ENCODE measurements around the gene FAAP100. TPM values are rescaled to one million over a fixed set of nuclear protein-coding genes. Genes with fewer than 3 reads are reported as not detected.

The FAAP100 gene
- total RNA-seq, 6 experiments from 2014 or later = 21.9 to 27.7 (median 23.9) TPM

DNA sequence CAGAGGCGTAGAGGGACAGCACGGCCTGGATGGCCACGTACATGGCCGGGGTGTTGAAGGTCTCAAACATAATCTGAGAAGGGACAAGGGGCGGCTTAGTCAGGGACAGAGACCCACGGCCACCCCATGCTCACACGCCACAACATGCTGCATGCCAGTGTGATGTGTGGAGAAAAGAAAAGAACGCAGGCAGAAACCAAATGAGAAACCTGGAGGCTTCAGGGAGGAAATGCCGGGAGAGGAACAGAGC lies 40.7 kb downstream of the FAAP100 start:
- no peak for DNase-seq
- Mint-ChIP-seq H3K27ac (peak overlapping the region; percentile 96), H3K9me3 (peaks cover 31% of the 10 kb centered on the region), H3K27me3 (ENCODE audit: insufficient read depth) (peaks cover 38% of the 10 kb centered on the region), H3K4me3 (peak overlapping the region; percentile 99), H3K4me1 (ENCODE audit: low read depth) (peaks cover 19% of the 10 kb centered on the region), H3K36me3 (ENCODE audit: low read depth) (peaks cover 45% of the 10 kb centered on the region)
- TF ChIP-seq, protein P1, sequence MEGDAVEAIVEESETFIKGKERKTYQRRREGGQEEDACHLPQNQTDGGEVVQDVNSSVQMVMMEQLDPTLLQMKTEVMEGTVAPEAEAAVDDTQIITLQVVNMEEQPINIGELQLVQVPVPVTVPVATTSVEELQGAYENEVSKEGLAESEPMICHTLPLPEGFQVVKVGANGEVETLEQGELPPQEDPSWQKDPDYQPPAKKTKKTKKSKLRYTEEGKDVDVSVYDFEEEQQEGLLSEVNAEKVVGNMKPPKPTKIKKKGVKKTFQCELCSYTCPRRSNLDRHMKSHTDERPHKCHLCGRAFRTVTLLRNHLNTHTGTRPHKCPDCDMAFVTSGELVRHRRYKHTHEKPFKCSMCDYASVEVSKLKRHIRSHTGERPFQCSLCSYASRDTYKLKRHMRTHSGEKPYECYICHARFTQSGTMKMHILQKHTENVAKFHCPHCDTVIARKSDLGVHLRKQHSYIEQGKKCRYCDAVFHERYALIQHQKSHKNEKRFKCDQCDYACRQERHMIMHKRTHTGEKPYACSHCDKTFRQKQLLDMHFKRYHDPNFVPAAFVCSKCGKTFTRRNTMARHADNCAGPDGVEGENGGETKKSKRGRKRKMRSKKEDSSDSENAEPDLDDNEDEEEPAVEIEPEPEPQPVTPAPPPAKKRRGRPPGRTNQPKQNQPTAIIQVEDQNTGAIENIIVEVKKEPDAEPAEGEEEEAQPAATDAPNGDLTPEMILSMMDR (IDR thresholded peaks at IDR 0.05) = no peak

DNA sequence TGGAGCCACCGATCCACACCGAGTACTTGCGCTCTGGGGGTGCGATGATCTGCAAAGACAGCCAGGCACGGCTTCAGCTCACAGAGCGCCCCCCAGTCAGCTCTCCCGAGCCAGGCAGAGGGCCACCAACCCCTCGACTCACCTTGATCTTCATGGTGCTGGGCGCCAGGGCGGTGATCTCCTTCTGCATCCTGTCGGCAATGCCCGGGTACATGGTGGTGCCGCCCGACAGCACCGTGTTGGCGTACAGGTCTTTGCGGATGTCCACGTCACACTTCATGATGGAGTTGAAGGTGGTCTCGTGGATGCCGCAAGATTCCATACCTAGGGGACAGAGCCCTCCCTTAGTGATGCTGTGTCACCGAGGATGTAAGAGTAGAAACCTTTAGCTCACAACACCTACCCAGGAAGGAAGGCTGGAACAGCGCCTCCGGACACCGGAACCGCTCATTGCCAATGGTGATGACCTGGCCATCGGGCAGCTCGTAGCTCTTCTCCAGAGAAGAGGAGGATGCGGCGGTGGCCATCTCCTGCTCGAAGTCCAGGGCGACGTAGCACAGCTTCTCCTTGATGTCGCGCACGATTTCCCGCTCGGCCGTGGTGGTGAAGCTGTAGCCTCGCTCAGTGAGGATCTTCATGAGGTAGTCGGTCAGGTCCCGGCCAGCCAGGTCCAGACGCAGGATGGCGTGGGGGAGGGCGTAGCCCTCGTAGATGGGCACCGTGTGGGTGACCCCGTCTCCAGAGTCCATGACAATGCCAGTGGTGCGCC lies 41.2 kb downstream of the FAAP100 start:
- Mint-ChIP-seq H3K4me3 (peak overlapping the region; percentile 99), H3K9me3 (peaks cover 31% of the 10 kb centered on the region), H3K27ac (peak overlapping the region; percentile 96), H3K36me3 (ENCODE audit: low read depth) (peaks cover 41% of the 10 kb centered on the region), H3K4me1 (ENCODE audit: low read depth) (peaks cover 14% of the 10 kb centered on the region), H3K27me3 (ENCODE audit: insufficient read depth) (peaks cover 42% of the 10 kb centered on the region)
- peak; percentile 39 for DNase-seq
- TF ChIP-seq, protein P1 (IDR thresholded peaks at IDR 0.05) = no peak

DNA sequence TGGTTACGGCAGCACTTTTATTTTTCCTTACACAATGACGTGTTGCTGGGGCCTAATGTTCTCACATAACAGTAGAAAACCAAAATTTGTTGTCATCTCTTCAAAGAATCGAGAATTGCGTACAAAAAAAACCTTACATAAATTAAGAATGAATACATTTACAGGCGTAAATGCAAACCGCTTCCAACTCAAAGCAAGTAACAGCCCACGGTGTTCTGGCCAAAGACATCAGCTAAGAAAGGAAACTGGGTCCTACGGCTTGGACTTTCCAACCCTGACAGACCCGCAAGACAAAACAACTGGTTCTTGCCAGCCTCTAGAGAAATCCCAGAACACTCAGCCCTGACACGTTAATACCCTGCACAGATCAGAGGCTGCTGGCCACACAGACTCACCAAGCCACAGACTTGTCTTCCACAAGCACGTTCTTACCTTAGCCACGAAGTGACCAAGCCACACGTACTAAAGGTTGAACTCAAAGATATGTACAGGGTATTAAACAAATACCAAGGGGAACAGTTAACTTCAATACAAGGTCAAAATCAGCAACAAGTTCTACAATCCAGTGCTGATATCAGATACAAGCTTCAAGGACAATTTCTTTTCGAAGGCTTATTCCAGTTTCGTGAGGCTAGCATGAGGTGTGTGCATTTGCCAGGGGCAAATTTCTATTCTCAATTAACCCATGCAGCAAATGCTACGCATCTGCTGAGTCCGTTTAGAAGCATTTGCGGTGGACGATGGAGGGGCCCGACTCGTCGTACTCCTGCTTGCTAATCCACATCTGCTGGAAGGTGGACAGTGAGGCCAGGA lies 42.0 kb downstream of the FAAP100 start:
- peaks cover 45% of the 10 kb centered on the region for H3K27me3 Mint-ChIP-seq (ENCODE audit: insufficient read depth)
- TF ChIP-seq, protein P1 (IDR thresholded peaks at IDR 0.05) = no peak
- H3K4me1 Mint-ChIP-seq (ENCODE audit: low read depth) = peaks cover 14% of the 10 kb centered on the region
- peak overlapping the region; percentile 96 for H3K27ac Mint-ChIP-seq
- no peak for DNase-seq
- peak overlapping the region; percentile 99 for H3K4me3 Mint-ChIP-seq
- peaks cover 39% of the 10 kb centered on the region for H3K36me3 Mint-ChIP-seq (ENCODE audit: low read depth)
- peaks cover 31% of the 10 kb centered on the region for H3K9me3 Mint-ChIP-seq

DNA sequence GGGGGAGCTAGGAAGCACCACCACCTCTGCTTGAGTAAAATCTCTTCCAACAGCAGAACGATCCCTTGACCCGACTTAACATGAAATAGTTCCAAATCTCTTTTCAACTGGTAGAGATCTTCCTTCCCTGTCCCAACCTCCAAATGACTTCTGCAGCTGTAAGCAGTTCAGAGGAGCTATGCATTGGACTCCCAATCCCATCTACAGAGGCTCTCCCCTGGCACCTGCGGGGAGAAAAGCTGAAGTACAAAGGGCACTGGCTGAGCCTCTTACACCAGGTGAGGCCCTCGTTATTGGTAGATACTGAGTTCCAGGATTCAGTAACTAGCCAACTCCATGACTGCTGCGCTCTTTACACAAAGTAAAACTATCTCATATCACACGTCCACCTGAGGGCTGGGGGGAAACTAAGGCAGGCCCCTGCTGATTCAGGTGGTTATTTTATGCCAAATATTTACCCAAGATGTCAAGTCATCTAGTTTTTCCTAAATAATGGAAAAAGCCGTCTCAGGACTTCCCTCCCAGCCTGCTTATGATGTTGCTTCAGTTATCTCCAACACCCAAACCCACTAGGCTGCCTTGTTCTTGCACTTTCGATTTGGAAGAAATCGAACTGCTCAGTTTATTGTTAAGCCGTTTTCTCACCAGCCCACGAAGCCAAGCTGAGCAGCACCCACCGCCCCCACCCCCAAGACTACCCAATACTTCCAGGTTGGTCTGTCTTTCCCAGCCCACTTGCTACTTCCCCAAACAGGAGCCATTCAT lies 42.8 kb downstream of the FAAP100 start:
- Mint-ChIP-seq H3K9me3 (peaks cover 31% of the 10 kb centered on the region), H3K27me3 (ENCODE audit: insufficient read depth) (peaks cover 45% of the 10 kb centered on the region), H3K4me1 (ENCODE audit: low read depth) (peaks cover 14% of the 10 kb centered on the region), H3K27ac (peak overlapping the region; percentile 96), H3K36me3 (ENCODE audit: low read depth) (peaks cover 39% of the 10 kb centered on the region), H3K4me3 (peak overlapping the region; percentile 99)
- no peak for DNase-seq
- TF ChIP-seq, protein P1 (IDR thresholded peaks at IDR 0.05) = no peak

DNA sequence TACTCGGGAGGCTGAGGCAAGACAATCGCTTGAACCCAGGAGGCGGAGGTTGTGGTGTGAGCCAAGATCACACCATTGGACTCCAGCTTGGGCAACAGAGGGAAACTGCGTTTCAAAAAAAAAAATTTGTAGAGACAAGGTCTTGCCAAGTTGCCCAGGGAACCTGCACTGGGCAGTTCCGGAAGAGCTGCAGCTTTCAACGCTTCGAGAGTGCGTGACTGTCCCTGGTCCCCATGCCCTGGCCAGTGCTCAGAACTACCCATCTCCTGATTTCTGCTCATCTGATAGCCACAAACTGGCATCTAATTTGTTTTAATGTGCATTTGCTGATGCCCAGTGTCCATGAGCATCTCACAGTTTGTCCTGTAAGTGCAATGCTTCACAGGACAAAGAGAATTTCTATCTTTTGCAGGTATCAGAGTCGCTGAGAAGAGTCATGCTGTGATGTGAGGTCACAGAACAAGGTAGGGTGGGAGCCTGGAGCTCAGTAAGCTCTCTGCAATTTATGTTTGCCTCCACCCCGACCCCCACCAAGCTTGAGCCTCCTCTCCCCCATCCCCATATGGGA lies 43.4 kb downstream of the FAAP100 start:
- H3K27me3 Mint-ChIP-seq (ENCODE audit: insufficient read depth) = peaks cover 45% of the 10 kb centered on the region
- peaks cover 14% of the 10 kb centered on the region for H3K4me1 Mint-ChIP-seq (ENCODE audit: low read depth)
- peak overlapping the region; percentile 96 for H3K27ac Mint-ChIP-seq
- peak overlapping the region; percentile 99 for H3K4me3 Mint-ChIP-seq
- TF ChIP-seq, protein P1 (IDR thresholded peaks at IDR 0.05) = no peak
- H3K9me3 Mint-ChIP-seq = peaks cover 31% of the 10 kb centered on the region
- peaks cover 39% of the 10 kb centered on the region for H3K36me3 Mint-ChIP-seq (ENCODE audit: low read depth)
- DNase-seq = no peak

All from HFFc6 (cell line).